CD14-positive monocyte (primary cell): Measurements from ENCODE around the gene LTBP1. TPM values are rescaled to one million over a fixed set of nuclear protein-coding genes. Genes with fewer than 3 reads are reported as not detected.

Experiments used
- DNase-seq, 3 donors: peaks; one replicate each; pipeline ENCODE4 v3.0.0-alpha.2; 2011 to 2022
- H2AFZ ChIP-seq: 2 replicates; pipeline ENCODE4 v1.6.0; 2012; ENCODE audit warnings: mild to moderate bottlenecking, low read depth, low read length, inconsistent platforms; ENCODE audit not compliant: insufficient read depth, poor library complexity, severe bottlenecking
- H3K27ac ChIP-seq, 2 donors: 1 replicate in 1 of 2; 2 replicates in 1 of 2; pipeline ENCODE4 v1.5.1; 2012 to 2013; ENCODE audit warnings: low read length in 2 of 2, control low read depth in 1 of 2, inconsistent platforms in 1 of 2, low read depth in 1 of 2, mild to moderate bottlenecking in 1 of 2
- H3K27me3 ChIP-seq, 2 donors: one replicate each; pipeline versions ENCODE4 v1.6.0 to v1.6.1; 2011 to 2013; ENCODE audit warnings: low read length in 2 of 2; ENCODE audit not compliant: control insufficient read depth in 2 of 2, insufficient read depth in 2 of 2
- H3K36me3 ChIP-seq, 2 donors: replicated peaks in 1 of 2; 1 replicate in 1 of 2; 2 replicates in 1 of 2; pipeline versions ENCODE4 v1.5.1 to v1.6.1; 2012 to 2013; ENCODE audit warnings: low read length in 2 of 2, control low read depth in 1 of 2, inconsistent platforms in 1 of 2, mild to moderate bottlenecking in 1 of 2; ENCODE audit not compliant: insufficient read depth in 2 of 2, control insufficient read depth in 1 of 2
- H3K4me1 ChIP-seq, 2 donors: 1 replicate in 1 of 2; 2 replicates in 1 of 2; pipeline versions ENCODE4 v1.5.1 to v1.6.1; 2012 to 2013; ENCODE audit warnings: low read length in 2 of 2, control low read depth in 1 of 2, inconsistent platforms in 1 of 2, mild to moderate bottlenecking in 1 of 2, moderate library complexity in 1 of 2; ENCODE audit not compliant: insufficient read depth in 2 of 2, control insufficient read depth in 1 of 2
- H3K4me2 ChIP-seq: replicated peaks from 2 replicates; pipeline ENCODE3; 2012; ENCODE audit warnings: low read length, moderate library complexity, mild to moderate bottlenecking; ENCODE audit not compliant: poor library complexity, severe bottlenecking; ENCODE audit errors: extremely low read depth
- H3K4me3 ChIP-seq, 3 experiments: fragments of 200-600 bp in 1 of 3; sonication (generic) in 1 of 3; replicated peaks in 1 of 3; 1 replicate in 2 of 3; 2 replicates in 1 of 3; pipeline ENCODE4 v1.5.1; 2011 to 2013; ENCODE audit warnings: low read length in 3 of 3, mild to moderate bottlenecking in 3 of 3, control low read depth in 2 of 3, low read depth in 2 of 3, inconsistent platforms in 1 of 3, moderate library complexity in 1 of 3
- H3K79me2 ChIP-seq: 2 replicates; pipeline ENCODE4 v1.6.0; 2012; ENCODE audit warnings: mild to moderate bottlenecking, control low read depth, inconsistent platforms, low read length, moderate library complexity; ENCODE audit not compliant: insufficient read depth
- H3K9ac ChIP-seq: 2 replicates; pipeline ENCODE4 v1.6.0; 2017; ENCODE audit warnings: low read length, mild to moderate bottlenecking; ENCODE audit not compliant: insufficient read depth, poor library complexity, severe bottlenecking
- H3K9me3 ChIP-seq, 2 donors: replicated peaks in 1 of 2; 1 replicate in 1 of 2; 2 replicates in 1 of 2; pipeline versions ENCODE4 v1.5.1 to v1.6.1; 2012 to 2013; ENCODE audit warnings: low read length in 2 of 2, control low read depth in 1 of 2; ENCODE audit not compliant: control insufficient read depth in 1 of 2, insufficient read depth in 1 of 2
- H4K20me1 ChIP-seq: 2 replicates; pipeline ENCODE4 v1.6.0; 2012; ENCODE audit warnings: mild to moderate bottlenecking, low read length, control low read depth, moderate library complexity; ENCODE audit not compliant: insufficient read depth
- H3K27ac Mint-ChIP-seq, 7 donors: one replicate each; pipeline ENCODE4 v1.8.0; 2020; ENCODE audit warnings: mild to moderate bottlenecking in 7 of 7, mixed read lengths in 7 of 7, moderate library complexity in 6 of 7, inconsistent platforms in 2 of 7
- H3K27me3 Mint-ChIP-seq, 3 donors: one replicate each; pipeline ENCODE4 v1.8.0; 2021 to 2022; ENCODE audit warnings: low read depth in 3 of 3, mild to moderate bottlenecking in 3 of 3, mixed read lengths in 3 of 3, moderate library complexity in 3 of 3, inconsistent platforms in 1 of 3
- H3K36me3 Mint-ChIP-seq, 2 donors: one replicate each; pipeline ENCODE4 v1.8.0; 2020; ENCODE audit warnings: mixed read lengths in 2 of 2, inconsistent platforms in 1 of 2, mild to moderate bottlenecking in 1 of 2
- H3K4me1 Mint-ChIP-seq: one replicate; pipeline ENCODE4 v1.8.0; 2020; ENCODE audit warnings: mild to moderate bottlenecking, mixed read lengths
- H3K4me3 Mint-ChIP-seq, 2 donors: one replicate each; pipeline ENCODE4 v1.8.0; 2020; ENCODE audit warnings: mild to moderate bottlenecking in 2 of 2, mixed read lengths in 2 of 2, moderate library complexity in 1 of 2
- H3K9me3 Mint-ChIP-seq, 7 donors: one replicate each; pipeline ENCODE4 v1.8.0; 2020 to 2022; ENCODE audit warnings: mixed read lengths in 7 of 7, mild to moderate bottlenecking in 6 of 7, moderate library complexity in 6 of 7, inconsistent platforms in 2 of 7
- CTCF ChIP-seq: fragments of 200-600 bp; IDR thresholded peaks from one replicate; pipeline ENCODE4 v1.8.0; 2022; ENCODE audit warnings: antibody characterized with exemption, mild to moderate bottlenecking
- WGBS: methylation state at CpG from one replicate; pipeline ENCODE4 v1.1.5; 2013; ENCODE audit warnings: missing lambda C conversion rate; ENCODE audit not compliant: insufficient coverage; 5-methylcytosine and 5-hydroxymethylcytosine counted together
- intact Hi-C, 2 donors: fragments of 100-400 bp; cut with micrococcal nuclease; formaldehyde crosslinking; loops; one replicate each; pipeline versions ENCODE4 v1.15.0 to v1.15.1; 2023
- polyA plus RNA-seq, 3 donors: library from polyadenylated mRNA; depleted of rRNA in 1 of 3; unstranded in 2 of 3; stranded (reverse) in 1 of 3; fragments of 300-500 nt in 2 of 3; fragments of >200 nt in 1 of 3; fragmentation: Illumina TruSeq in 2 of 3; gene quantifications; 1 replicate in 2 of 3; 2 replicates in 1 of 3; pipeline ENCODE4 v1.2.3, GENCODE V29; 2012 to 2021

Gene LTBP1
- polyA plus RNA-seq, 3 donors: 0.18 to 0.24 TPM; not detected in 1

- H3K4me1 ChIP-seq: no peaks in the 10 kb centered on the region
- H3K27me3 Mint-ChIP-seq: peaks cover 32 to 39% (median 34%) of the 10 kb centered on the region in 3 donors
- no peak overlapping the region for H3K27ac ChIP-seq
- no peaks in the 10 kb centered on the region for H3K9me3 ChIP-seq
- no CpG with 5 or more reads among the region's 5 CpGs for WGBS
- no peak overlapping the region for H3K4me2 ChIP-seq
- H2AFZ ChIP-seq: no peak overlapping the region
- DNase-seq: no peak
- H3K27ac Mint-ChIP-seq: no peak overlapping the region
- no peak overlapping the region for H3K4me3 Mint-ChIP-seq
- H3K4me1 Mint-ChIP-seq: no peaks in the 10 kb centered on the region
- H3K36me3 Mint-ChIP-seq: no peaks in the 10 kb centered on the region
- no peak overlapping the region for H3K4me3 ChIP-seq
- no peak for TF ChIP-seq CTCF
- H4K20me1 ChIP-seq: no peaks in the 10 kb centered on the region
- peaks cover 0 to 6% (median 0%) of the 10 kb centered on the region in 7 donors for H3K9me3 Mint-ChIP-seq
- H3K36me3 ChIP-seq: no peaks in the 10 kb centered on the region
- intact Hi-C loops: no loop called here
- peaks cover 14 to 33% of the 10 kb centered on the region in 2 donors for H3K27me3 ChIP-seq
- H3K9ac ChIP-seq: no peak overlapping the region
- no peaks in the 10 kb centered on the region for H3K79me2 ChIP-seq
These were observed 16.3 kb upstream of the LTBP1 start for GRCh38 chr2:32930436-32930835.

- WGBS: no CpG with 5 or more reads among the region's 2 CpGs
- Histone ChIP-seq H3K27me3 (peaks cover 14 to 27% of the 10 kb centered on the region in 2 donors), H3K36me3 (no peaks in the 10 kb centered on the region), H3K4me1 (no peaks in the 10 kb centered on the region), H3K4me2 (no peak overlapping the region), H3K79me2 (no peaks in the 10 kb centered on the region), H3K27ac (no peak overlapping the region), H4K20me1 (no peaks in the 10 kb centered on the region), H2AFZ (no peak overlapping the region), H3K9me3 (no peaks in the 10 kb centered on the region), H3K4me3 (no peak overlapping the region), H3K9ac (no peak overlapping the region)
- Mint-ChIP-seq H3K4me3 (peak overlapping the region in 1 of 2 donors; percentile 8), H3K9me3 (peaks cover 0 to 6% (median 0%) of the 10 kb centered on the region in 7 donors), H3K4me1 (no peaks in the 10 kb centered on the region), H3K27me3 (peaks cover 28 to 43% (median 33%) of the 10 kb centered on the region in 3 donors), H3K27ac (no peak overlapping the region), H3K36me3 (no peaks in the 10 kb centered on the region)
- intact Hi-C loops: no loop called here
- no peak for DNase-seq
- no peak for TF ChIP-seq CTCF
These were observed 15.2 kb upstream of the LTBP1 start for GRCh38 chr2:32931519-32931918.
